DMS153 (cell line): ENCODE data around the gene SAC3D1.

ENCODE experiments used
- DNase-seq: peaks from one replicate; lab custom pipeline; 2025; lab: John Stamatoyannopoulos, UW

The SAC3D1 gene

DNA sequence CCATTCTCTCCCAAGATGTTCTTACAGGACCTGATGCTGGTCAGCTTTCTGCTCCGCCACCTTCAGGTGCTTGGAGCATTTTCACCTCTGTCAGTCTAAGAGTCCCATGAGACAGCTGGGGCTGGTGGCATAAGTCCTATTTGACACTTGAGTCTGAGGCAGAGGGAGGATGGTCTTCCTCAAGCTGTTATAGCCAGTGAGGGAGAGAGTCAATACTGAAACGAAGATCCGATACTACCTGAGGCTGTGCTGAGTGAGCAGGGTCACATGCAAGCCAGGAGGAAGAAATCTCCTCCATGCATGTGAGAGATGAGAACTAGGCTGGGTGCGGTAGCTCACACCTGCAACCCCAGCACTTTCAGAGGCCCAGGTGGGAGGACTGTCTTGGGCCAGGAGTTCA lies 48.6 kb downstream of the SAC3D1 start:
- no peak for DNase-seq

- DNase-seq, result no peak
These were observed 49.6 kb downstream of the SAC3D1 start for GRCh38 chr11:65090628-65091027.
